Type B pancreatic cell (in vitro differentiated cells): ENCODE measurements around the gene ELP5. TPM values are rescaled to one million over a fixed set of nuclear protein-coding genes. Genes with fewer than 3 reads are reported as not detected.
A peak's percentile ranks its signal among the peaks of the same experiment; 100 is the strongest.

Experiments
- DNase-seq: peaks from one replicate; pipeline ENCODE4 v3.0.0; 2021; ENCODE audit warnings: mixed read lengths; ENCODE audit not compliant: unreplicated experiment; ENCODE audit errors: extremely low spot score
- H3K27ac Mint-ChIP-seq: 2 replicates; pipeline ENCODE4 v1.8.0; 2021; ENCODE audit warnings: mild to moderate bottlenecking, mixed read lengths
- H3K27me3 Mint-ChIP-seq: 2 replicates; pipeline ENCODE4 v1.8.0; 2021; ENCODE audit warnings: mixed read lengths
- H3K36me3 Mint-ChIP-seq: 2 replicates; pipeline ENCODE4 v1.8.0; 2021; ENCODE audit warnings: mixed read lengths
- H3K4me1 Mint-ChIP-seq: one replicate; pipeline ENCODE4 v1.8.0; 2021; ENCODE audit warnings: mixed read lengths; ENCODE audit not compliant: unreplicated experiment
- H3K4me3 Mint-ChIP-seq: 2 replicates; pipeline ENCODE4 v1.8.0; 2021; ENCODE audit warnings: mild to moderate bottlenecking, mixed read lengths
- H3K9me3 Mint-ChIP-seq: 2 replicates; pipeline ENCODE4 v1.8.0; 2021; ENCODE audit warnings: mixed read lengths
- CTCF ChIP-seq: fragments of 200-600 bp; sonication (generic); conservative IDR thresholded peaks from 2 replicates; pipeline ENCODE4 v1.5.0; 2021; ENCODE audit warnings: antibody characterized with exemption, mild to moderate bottlenecking
- total RNA-seq: library from RNA; stranded (reverse); gene quantifications from 2 replicates; pipeline ENCODE4 v1.2.1, GENCODE V29; 2021; ENCODE audit warnings: low replicate concordance

The ELP5 gene
- total RNA-seq, 1 donor from 2014 or later = 55.7 TPM

- Mint-ChIP-seq H3K27me3 (no peaks in the 10 kb centered on the region), H3K4me1 (peaks cover 38% of the 10 kb centered on the region), H3K9me3 (no peaks in the 10 kb centered on the region), H3K36me3 (peaks cover 24% of the 10 kb centered on the region), H3K4me3 (peak overlapping the region; percentile 84), H3K27ac (peak overlapping the region; percentile 77)
- TF ChIP-seq CTCF = no peak
- DNase-seq = no peak
Measured at GRCh38 chr17:7237266-7237760, 14.7 kb upstream of the ELP5 start.

GRCh38 chr17:7237761-7238419 lies 14.1 kb upstream of the ELP5 start:
- peak overlapping the region; percentile 98 for H3K4me3 Mint-ChIP-seq
- peaks cover 40% of the 10 kb centered on the region for H3K4me1 Mint-ChIP-seq
- DNase-seq = no peak
- TF ChIP-seq CTCF = no peak
- H3K27me3 Mint-ChIP-seq = peaks cover 4% of the 10 kb centered on the region
- peaks cover 27% of the 10 kb centered on the region for H3K36me3 Mint-ChIP-seq
- no peaks in the 10 kb centered on the region for H3K9me3 Mint-ChIP-seq
- H3K27ac Mint-ChIP-seq = peak overlapping the region; percentile 77

GRCh38 chr17:7238420-7239090 lies 13.5 kb upstream of the ELP5 start:
- Mint-ChIP-seq H3K4me1 (peaks cover 38% of the 10 kb centered on the region), H3K27me3 (peaks cover 4% of the 10 kb centered on the region), H3K36me3 (peaks cover 27% of the 10 kb centered on the region), H3K27ac (peak overlapping the region; percentile 97), H3K4me3 (peak overlapping the region; percentile 98), H3K9me3 (no peaks in the 10 kb centered on the region)
- no peak for DNase-seq
- no peak for TF ChIP-seq CTCF

GRCh38 chr17:7239091-7240027 lies 12.7 kb upstream of the ELP5 start, which contains the start of gene PHF23:
TSS of gene PHF23 (minus strand) at chr17:7239457. CDS start at chr17:7239279, 178 bp downstream.
- peaks cover 35% of the 10 kb centered on the region for H3K4me1 Mint-ChIP-seq
- peak; percentile 98 for DNase-seq
- peaks cover 4% of the 10 kb centered on the region for H3K27me3 Mint-ChIP-seq
- no peak for TF ChIP-seq CTCF
- peaks cover 28% of the 10 kb centered on the region for H3K36me3 Mint-ChIP-seq
- no peaks in the 10 kb centered on the region for H3K9me3 Mint-ChIP-seq
- peak within 1 kb of the TSS; percentile 97 for H3K27ac Mint-ChIP-seq
- peak within 1 kb of the TSS; percentile 98 for H3K4me3 Mint-ChIP-seq

GRCh38 chr17:7240375-7240774 lies 11.6 kb upstream of the ELP5 start:
- peak overlapping the region; percentile 98 for H3K4me3 Mint-ChIP-seq
- H3K9me3 Mint-ChIP-seq = no peaks in the 10 kb centered on the region
- no peak for TF ChIP-seq CTCF
- peaks cover 25% of the 10 kb centered on the region for H3K36me3 Mint-ChIP-seq
- peak overlapping the region; percentile 97 for H3K27ac Mint-ChIP-seq
- peaks cover 4% of the 10 kb centered on the region for H3K27me3 Mint-ChIP-seq
- H3K4me1 Mint-ChIP-seq = peaks cover 30% of the 10 kb centered on the region
- DNase-seq = no peak
